HG03558 (cell line): ENCODE data around the gene REC114.
"Not testable (repeated sequence)": the region's sequence is repeated elsewhere in the genome, so short reads cannot be mapped to it uniquely, and the experiment has no call there.

Experiments
- ATAC-seq: cut with Tn5 transposase; IDR thresholded peaks from one replicate; pipeline ENCODE4 v1.9.1; 2021; ENCODE audit warnings: moderate number of reproducible peaks; ENCODE audit not compliant: unreplicated experiment; ENCODE audit errors: extremely low read depth

REC114 gene, protein sequence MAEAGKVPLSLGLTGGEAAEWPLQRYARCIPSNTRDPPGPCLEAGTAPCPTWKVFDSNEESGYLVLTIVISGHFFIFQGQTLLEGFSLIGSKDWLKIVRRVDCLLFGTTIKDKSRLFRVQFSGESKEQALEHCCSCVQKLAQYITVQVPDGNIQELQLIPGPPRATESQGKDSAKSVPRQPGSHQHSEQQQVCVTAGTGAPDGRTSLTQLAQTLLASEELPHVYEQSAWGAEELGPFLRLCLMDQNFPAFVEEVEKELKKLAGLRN

DNA sequence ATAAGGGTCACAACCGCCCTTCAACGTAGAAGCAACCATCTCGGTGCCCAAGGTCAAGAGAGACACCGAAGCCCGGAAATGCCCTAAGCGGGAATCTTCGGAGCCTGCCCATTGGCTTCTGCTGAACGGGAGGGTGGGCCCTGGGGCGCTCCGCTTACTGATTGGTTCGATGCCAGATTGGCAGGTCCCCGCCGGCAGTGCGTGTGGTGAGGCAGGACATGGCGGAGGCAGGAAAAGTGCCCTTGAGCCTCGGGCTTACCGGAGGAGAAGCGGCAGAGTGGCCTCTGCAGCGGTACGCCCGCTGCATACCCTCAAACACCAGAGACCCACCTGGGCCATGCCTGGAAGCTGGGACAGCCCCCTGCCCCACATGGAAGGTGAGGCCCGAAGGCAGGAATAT, at the start of gene REC114:
Gene REC114, plus strand, starts transcription at position 197 of the 400 bp plus-strand sequence. Its CDS starts 22 bp downstream, at position 219.
- no peak for ATAC-seq

DNA sequence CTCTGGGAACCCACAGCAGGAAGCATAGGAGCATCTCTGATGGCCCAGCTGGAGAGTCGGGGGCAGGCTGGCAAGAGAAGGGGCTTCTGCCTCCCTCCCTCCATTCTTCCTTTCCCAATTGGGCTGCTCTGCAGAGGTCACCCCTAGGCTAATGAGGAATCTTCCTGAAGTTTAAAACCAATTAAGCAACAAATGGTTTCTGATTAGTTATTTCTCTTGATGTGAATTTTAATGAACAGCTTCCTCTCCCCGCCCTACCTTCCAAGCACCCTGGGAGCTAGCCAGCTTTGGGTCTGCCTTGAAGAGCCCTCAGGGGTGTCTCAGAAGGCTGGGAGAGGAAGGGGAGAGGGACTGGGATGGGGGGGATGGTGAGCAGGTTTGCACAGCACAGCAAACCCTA, 49.6 kb upstream of the REC114 start:
- ATAC-seq: no peak

DNA sequence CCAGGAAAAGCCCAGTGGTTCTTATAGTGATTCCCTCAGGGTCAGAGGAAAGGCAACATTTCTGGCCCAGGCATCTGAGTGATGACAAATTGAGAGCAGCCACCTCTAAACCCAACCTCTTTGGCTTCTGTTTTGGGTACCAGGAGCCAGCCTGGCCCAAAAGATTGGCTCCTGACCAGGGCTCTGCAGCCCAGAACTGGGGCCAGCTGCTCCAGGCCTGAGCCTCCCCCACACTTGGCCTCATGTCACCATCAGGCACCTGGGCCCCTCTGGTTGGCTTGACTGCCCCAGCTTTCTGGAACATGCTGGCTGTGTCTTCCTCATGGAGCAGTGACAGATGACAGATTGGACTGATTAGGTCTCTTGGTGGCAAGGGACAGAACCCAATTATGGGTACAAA, 48.2 kb upstream of the REC114 start:
- no peak for ATAC-seq

GRCh38 chr15:73395671-73396070, 47.3 kb upstream of the REC114 start:
- ATAC-seq: no peak

DNA sequence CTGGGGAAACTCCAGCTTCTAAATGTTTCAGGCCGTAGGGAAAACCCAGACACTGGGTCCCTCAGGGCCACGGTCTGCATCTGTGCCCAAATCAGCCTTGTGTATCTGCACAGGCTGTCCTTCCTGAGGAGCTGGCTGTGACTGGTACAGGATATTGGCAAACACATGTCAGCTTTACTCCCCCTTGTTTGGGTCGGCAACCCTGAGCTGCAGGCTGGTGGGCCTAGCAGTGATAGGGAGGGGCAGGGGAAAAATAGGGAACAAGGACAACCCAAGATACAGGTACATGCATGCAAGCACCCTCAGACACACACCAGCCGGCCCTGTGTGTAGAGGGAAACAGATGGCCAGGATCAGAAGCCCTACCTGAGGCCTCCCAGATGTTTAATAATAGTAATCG, 45.5 kb upstream of the REC114 start:
- ATAC-seq: no peak

DNA sequence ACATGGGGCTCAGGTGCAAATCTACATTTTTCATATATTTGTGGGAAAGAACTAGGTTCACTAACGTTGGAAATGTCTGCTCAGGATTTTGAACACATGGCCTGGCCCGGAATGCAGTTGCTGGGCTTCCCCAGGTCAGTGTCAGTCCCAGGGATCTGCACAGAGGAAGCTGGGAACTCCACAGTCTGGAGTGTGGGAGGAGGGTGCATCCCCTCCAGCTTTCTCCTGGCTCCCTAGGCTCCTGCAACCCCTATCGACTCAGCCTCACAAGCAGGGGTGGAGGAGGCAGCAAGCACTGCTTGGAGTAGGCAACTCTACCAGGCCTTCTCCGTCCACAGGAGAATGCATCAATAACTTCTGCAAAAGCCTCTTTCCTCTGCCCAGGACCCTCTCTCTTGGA, 44.1 kb upstream of the REC114 start:
- no peak for ATAC-seq

DNA sequence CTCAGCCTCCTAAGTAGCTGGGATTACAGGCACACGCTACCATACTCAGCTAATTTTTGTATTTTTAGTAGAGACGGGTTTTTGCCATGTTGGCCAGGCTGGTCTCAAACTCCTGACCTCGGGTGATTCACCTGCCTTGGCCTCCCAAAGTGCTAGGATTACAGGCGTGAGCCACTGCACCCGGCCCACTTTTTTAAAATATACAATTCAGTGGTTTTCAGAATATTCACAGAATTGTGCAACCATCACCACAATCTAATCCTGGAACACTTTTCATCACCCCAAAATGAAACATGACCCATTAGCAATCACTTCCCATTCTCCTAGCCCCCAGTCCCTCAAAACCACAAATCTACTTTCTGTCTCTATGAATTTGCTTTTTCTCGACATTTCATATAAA, 42.7 kb upstream of the REC114 start:
- ATAC-seq: not testable (repeated sequence)

GRCh38 chr15:73403171-73403570, 39.8 kb upstream of the REC114 start:
- no peak for ATAC-seq

GRCh38 chr15:73414876-73415275, 28.1 kb upstream of the REC114 start:
- ATAC-seq: no peak

GRCh38 chr15:73424506-73424905, 18.5 kb upstream of the REC114 start:
- no peak for ATAC-seq

DNA sequence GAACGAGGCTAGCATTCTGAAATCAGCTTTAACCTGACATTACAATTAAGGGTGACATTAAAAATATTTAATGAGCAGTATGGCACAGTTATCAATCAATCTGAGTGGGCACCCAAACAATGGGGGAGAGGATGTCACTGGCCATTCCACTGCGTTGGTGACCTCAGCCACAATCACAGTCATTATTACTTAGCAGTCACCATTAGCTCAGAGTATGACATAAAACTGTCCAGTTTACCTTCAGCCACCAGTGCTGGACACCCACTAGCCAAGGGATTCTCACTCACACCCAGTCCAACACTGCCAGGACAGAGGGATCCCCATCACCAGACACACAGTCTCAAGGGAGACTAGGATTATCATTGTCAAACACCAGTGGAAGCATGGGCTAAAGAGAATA, 17.5 kb upstream of the REC114 start:
- ATAC-seq: no peak

DNA sequence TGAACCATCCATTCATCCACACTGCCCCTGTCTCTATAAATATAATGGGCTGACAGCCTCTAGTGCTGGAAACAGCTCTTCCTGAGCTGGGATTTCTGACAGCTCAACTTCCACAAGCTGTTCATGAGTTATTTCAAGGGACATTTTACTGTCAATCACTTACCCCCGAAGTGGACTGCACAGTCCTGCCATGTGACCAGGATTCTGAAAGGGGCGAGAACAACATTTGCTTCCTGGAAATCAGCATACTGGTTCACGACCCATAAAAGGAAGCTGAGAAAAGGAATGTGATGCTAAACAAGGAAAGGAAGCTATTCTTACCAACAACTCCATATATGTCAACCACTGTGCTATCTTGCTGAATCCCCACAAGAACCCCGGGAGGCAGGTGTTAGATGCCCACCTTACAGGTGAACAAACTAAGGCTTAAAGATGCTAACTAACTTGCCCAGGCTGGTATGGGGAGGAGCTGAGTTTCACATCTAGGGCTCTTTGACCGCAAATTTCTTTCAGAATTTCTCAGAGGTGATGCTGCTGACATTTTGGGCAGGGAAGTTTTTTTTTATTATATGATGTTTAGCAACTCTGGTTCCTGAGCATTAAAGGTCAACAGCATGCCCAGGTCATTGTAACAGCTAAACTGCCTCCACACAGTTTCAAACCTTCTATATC, 16.5 kb upstream of the REC114 start:
- ATAC-seq: no peak

- ATAC-seq: not testable (repeated sequence)
Observed at GRCh38 chr15:73431329-73431728, 11.6 kb upstream of the REC114 start.

DNA sequence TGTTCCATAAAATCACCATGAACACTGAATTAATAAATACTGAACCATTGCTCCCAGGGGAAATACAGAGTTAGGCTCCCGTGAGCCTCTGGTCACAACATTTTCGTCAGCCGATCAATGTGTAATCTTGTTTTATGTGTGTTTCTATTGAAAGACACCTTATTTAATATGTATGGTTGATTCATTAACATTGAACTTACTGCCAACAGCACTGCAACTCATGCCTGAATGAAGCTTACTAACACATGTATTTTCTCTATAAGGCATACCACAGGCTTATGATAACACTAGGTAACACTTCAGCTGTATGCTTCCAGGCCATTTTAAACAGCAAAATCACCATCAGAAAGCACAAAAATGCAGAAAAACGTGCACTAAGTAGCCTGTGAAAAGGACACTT, 9.1 kb upstream of the REC114 start:
- no peak for ATAC-seq

- ATAC-seq: no peak
Observed at GRCh38 chr15:73436613-73437012, 6.4 kb upstream of the REC114 start.

GRCh38 chr15:73437543-73438109, 5.3 kb upstream of the REC114 start:
- no peak for ATAC-seq

GRCh38 chr15:73438651-73439050, 4.3 kb upstream of the REC114 start:
- ATAC-seq: no peak

- no peak for ATAC-seq
Observed at GRCh38 chr15:73440571-73440970, 2.4 kb upstream of the REC114 start.

DNA sequence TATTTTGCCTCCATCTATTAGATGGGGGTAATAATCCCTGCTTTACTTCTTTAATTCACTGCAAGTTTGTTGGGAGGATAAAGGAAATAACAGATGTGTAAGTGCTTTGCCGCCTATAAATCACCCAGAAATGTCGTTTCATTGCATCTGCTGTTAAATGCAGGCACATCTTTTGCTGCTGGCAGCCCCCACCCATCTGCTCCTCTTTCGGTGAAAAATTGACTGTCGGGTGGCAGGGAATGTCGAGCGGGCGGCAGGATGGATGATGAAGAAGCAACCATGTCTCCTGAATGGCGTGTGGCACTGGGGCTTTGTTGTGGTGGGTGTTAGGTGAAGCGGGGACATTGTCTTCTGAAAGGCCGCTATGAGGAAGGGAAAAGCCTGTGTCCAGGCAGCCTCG, 543 bp upstream of the REC114 start:
- ATAC-seq: no peak

GRCh38 chr15:73447471-73447870, 4.5 kb downstream of the REC114 start:
- ATAC-seq: not testable (repeated sequence)

GRCh38 chr15:73448158-73448758, 5.3 kb downstream of the REC114 start:
- ATAC-seq: not testable (repeated sequence)
